K562 (cell line): ENCODE results near the gene SMAD5. TPM values are rescaled to one million over a fixed set of nuclear protein-coding genes. Genes with fewer than 3 reads are reported as not detected.

ENCODE experiments used
- NFXL1 ChIP-seq: fragments of 450-650 bp; formaldehyde crosslinking; IDR thresholded peaks from 2 replicates; pipeline ENCODE4 v1.4.0; 2021; ENCODE audit warnings: mild to moderate bottlenecking
- ZNF79 ChIP-seq: fragments of 250-450 bp; sonication (Bioruptor Pico); IDR thresholded peaks from 2 replicates; pipeline ENCODE4 v1.4.0; 2020; ENCODE audit warnings: low read depth, mild to moderate bottlenecking, moderate library complexity
- polyA plus RNA-seq, 8 experiments: library from polyadenylated mRNA; depleted of rRNA in 4 of 8; stranded (reverse) in 5 of 8; unstranded in 3 of 8; fragments of >200 nt; fragmentation: Nextera tagmentation in 2 of 8; fragmentation: Illumina TruSeq in 1 of 8; extraction: Ambion mirVana in 2 of 8; extraction: Trizol in 1 of 8; gene quantifications; 2 replicates each; pipeline versions ENCODE4 v1.2.1 to v1.2.3, GENCODE V29; 2011 to 2014; ENCODE audit warnings: inconsistent platforms in 1 of 8, missing spikeins in 1 of 8
- total RNA-seq, 7 experiments: library from RNA; depleted of rRNA in 6 of 7; stranded (reverse); fragments of >200 nt in 6 of 7; fragmentation: Illumina TruSeq in 2 of 7; extraction: Trizol in 2 of 7; gene quantifications; 2 replicates each; pipeline versions ENCODE4 v1.2.1 to v1.2.3, GENCODE V29; 2011 to 2021; ENCODE audit warnings: low replicate concordance in 1 of 7
- TF ChIP-seq, protein P1 (sequence below): fragments of 200-600 bp; sonication (generic); IDR thresholded peaks from one replicate; pipeline ENCODE4 v1.6.1; 2012; ENCODE audit warnings: mild to moderate bottlenecking, low read depth, low read length, inconsistent platforms
- TF ChIP-seq, protein P2 (sequence below), 2 experiments: fragments of 450-650 bp; IDR thresholded peaks; 2 replicates each; pipeline ENCODE4 v1.6.1; 2016; ENCODE audit warnings: mild to moderate bottlenecking in 2 of 2, borderline replicate concordance in 1 of 2, low read depth in 1 of 2, moderate library complexity in 1 of 2
- TF ChIP-seq, protein P3 (sequence below), 2 experiments: fragments of 450-650 bp; IDR thresholded peaks; 2 replicates each; pipeline ENCODE4 v1.6.1; 2016

The SMAD5 gene
- total and polyA plus RNA-seq, 9 of the 15 experiments (the other 6 are each of a cell fraction or from before 2014, with no cell fraction given) = 12.4 to 53.9 (median 20.3) TPM

DNA sequence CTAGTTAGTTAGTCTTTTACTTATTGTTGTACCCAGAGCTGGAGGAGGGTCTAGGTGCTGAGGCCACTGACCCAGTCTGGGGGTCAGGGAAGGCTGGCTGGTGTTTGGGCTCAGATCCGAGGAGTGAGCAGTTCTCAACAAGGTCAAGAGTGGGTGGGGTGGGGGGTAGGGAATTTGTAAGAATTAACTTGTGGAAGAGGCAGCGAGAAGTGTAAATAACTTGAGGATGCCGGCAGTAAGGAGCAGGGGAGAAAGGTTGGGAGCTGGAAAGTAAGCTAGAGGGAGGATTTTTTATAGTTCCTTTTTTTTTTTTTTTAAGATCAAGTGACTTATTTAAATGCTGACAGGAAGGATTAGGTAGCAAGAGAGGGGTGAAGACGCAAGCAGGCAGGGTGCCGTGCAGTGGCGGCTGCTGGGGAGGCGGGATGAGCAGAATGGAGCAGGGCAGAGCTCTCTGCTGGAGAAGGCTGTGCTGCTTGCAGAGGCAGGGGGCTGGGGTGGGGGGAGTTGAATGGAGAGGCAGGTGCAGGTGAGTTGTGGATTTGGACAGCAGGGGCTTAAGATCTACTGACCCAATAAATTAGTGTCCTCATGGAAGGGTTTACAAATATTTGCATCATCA, 95.6 kb downstream of the SMAD5 start (continued):
- TF ChIP-seq, protein P1, sequence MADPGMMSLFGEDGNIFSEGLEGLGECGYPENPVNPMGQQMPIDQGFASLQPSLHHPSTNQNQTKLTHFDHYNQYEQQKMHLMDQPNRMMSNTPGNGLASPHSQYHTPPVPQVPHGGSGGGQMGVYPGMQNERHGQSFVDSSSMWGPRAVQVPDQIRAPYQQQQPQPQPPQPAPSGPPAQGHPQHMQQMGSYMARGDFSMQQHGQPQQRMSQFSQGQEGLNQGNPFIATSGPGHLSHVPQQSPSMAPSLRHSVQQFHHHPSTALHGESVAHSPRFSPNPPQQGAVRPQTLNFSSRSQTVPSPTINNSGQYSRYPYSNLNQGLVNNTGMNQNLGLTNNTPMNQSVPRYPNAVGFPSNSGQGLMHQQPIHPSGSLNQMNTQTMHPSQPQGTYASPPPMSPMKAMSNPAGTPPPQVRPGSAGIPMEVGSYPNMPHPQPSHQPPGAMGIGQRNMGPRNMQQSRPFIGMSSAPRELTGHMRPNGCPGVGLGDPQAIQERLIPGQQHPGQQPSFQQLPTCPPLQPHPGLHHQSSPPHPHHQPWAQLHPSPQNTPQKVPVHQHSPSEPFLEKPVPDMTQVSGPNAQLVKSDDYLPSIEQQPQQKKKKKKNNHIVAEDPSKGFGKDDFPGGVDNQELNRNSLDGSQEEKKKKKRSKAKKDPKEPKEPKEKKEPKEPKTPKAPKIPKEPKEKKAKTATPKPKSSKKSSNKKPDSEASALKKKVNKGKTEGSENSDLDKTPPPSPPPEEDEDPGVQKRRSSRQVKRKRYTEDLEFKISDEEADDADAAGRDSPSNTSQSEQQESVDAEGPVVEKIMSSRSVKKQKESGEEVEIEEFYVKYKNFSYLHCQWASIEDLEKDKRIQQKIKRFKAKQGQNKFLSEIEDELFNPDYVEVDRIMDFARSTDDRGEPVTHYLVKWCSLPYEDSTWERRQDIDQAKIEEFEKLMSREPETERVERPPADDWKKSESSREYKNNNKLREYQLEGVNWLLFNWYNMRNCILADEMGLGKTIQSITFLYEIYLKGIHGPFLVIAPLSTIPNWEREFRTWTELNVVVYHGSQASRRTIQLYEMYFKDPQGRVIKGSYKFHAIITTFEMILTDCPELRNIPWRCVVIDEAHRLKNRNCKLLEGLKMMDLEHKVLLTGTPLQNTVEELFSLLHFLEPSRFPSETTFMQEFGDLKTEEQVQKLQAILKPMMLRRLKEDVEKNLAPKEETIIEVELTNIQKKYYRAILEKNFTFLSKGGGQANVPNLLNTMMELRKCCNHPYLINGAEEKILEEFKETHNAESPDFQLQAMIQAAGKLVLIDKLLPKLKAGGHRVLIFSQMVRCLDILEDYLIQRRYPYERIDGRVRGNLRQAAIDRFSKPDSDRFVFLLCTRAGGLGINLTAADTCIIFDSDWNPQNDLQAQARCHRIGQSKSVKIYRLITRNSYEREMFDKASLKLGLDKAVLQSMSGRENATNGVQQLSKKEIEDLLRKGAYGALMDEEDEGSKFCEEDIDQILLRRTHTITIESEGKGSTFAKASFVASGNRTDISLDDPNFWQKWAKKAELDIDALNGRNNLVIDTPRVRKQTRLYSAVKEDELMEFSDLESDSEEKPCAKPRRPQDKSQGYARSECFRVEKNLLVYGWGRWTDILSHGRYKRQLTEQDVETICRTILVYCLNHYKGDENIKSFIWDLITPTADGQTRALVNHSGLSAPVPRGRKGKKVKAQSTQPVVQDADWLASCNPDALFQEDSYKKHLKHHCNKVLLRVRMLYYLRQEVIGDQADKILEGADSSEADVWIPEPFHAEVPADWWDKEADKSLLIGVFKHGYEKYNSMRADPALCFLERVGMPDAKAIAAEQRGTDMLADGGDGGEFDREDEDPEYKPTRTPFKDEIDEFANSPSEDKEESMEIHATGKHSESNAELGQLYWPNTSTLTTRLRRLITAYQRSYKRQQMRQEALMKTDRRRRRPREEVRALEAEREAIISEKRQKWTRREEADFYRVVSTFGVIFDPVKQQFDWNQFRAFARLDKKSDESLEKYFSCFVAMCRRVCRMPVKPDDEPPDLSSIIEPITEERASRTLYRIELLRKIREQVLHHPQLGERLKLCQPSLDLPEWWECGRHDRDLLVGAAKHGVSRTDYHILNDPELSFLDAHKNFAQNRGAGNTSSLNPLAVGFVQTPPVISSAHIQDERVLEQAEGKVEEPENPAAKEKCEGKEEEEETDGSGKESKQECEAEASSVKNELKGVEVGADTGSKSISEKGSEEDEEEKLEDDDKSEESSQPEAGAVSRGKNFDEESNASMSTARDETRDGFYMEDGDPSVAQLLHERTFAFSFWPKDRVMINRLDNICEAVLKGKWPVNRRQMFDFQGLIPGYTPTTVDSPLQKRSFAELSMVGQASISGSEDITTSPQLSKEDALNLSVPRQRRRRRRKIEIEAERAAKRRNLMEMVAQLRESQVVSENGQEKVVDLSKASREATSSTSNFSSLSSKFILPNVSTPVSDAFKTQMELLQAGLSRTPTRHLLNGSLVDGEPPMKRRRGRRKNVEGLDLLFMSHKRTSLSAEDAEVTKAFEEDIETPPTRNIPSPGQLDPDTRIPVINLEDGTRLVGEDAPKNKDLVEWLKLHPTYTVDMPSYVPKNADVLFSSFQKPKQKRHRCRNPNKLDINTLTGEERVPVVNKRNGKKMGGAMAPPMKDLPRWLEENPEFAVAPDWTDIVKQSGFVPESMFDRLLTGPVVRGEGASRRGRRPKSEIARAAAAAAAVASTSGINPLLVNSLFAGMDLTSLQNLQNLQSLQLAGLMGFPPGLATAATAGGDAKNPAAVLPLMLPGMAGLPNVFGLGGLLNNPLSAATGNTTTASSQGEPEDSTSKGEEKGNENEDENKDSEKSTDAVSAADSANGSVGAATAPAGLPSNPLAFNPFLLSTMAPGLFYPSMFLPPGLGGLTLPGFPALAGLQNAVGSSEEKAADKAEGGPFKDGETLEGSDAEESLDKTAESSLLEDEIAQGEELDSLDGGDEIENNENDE = no peak
- no peak for TF ChIP-seq NFXL1
- TF ChIP-seq ZNF79 = no peak
- TF ChIP-seq, protein P2, sequence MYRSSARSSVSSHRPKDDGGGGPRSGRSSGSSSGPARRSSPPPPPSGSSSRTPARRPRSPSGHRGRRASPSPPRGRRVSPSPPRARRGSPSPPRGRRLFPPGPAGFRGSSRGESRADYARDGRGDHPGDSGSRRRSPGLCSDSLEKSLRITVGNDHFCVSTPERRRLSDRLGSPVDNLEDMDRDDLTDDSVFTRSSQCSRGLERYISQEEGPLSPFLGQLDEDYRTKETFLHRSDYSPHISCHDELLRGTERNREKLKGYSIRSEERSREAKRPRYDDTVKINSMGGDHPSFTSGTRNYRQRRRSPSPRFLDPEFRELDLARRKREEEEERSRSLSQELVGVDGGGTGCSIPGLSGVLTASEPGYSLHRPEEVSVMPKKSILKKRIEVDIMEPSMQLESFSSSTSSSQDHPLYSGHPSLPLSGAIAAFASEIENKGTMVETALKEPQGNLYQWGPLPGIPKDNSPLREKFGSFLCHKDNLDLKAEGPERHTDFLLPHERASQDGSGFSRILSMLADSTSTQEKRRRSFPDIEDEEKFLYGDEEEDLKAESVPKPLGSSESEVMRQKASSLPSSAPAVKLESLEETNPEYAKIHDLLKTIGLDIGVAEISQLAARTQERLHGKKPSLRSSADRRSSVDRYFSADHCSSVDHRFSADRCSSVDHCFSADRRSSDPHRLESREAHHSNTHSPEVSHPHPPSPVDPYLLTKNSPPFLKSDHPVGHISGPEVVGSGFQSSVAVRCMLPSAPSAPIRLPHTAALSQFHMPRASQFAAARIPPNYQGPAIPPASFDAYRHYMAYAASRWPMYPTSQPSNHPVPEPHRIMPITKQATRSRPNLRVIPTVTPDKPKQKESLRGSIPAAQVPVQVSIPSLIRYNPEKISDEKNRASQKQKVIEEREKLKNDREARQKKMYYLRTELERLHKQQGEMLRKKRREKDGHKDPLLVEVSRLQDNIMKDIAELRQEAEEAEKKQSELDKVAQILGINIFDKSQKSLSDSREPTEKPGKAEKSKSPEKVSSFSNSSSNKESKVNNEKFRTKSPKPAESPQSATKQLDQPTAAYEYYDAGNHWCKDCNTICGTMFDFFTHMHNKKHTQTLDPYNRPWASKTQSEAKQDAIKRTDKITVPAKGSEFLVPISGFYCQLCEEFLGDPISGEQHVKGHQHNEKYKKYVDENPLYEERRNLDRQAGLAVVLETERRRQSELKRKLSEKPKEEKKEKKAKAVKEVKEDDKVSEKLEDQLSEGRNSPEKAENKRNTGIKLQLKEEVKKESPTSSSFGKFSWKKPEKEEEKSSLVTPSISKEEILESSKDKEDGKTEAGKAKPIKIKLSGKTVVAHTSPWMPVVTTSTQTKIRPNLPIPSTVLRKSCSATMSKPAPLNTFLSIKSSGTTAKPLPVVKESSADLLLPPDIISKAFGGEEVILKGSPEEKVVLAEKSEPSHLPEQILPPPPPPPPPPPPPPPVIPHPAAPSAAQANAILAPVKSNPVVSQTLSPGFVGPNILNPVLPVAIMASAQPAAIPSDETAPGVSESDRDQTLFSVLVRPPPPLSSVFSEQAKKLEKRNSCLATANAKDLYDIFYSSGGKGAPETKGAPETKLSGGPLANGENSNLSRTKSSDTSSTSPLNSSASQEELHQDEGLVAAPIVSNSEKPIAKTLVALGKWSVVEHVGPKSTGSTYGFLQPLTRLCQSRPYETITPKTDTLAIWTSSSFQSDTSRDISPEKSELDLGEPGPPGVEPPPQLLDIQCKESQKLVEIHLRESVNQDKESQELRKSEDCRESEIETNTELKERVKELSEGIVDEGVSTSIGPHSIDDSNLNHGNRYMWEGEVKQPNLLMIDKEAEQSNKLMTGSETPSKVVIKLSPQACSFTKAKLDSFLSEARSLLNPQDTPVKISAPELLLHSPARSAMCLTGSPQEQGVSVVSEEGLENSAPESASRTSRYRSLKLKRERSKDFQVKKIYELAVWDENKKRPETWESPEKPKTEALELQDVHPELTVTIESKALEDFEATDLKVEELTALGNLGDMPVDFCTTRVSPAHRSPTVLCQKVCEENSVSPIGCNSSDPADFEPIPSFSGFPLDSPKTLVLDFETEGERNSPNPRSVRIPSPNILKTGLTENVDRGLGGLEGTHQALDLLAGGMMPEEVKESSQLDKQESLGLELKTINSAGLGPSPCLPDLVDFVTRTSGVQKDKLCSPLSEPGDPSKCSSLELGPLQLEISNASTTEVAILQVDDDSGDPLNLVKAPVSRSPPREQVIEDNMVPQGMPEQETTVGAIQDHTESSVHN (IDR thresholded peaks at IDR 0.05; ENCODE audit: borderline replicate concordance in 1 of 2, low read depth in 1 of 2) = no peak
- TF ChIP-seq, protein P3, sequence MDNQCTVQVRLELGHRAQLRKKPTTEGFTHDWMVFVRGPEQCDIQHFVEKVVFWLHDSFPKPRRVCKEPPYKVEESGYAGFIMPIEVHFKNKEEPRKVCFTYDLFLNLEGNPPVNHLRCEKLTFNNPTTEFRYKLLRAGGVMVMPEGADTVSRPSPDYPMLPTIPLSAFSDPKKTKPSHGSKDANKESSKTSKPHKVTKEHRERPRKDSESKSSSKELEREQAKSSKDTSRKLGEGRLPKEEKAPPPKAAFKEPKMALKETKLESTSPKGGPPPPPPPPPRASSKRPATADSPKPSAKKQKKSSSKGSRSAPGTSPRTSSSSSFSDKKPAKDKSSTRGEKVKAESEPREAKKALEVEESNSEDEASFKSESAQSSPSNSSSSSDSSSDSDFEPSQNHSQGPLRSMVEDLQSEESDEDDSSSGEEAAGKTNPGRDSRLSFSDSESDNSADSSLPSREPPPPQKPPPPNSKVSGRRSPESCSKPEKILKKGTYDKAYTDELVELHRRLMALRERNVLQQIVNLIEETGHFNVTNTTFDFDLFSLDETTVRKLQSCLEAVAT (IDR thresholded peaks at IDR 0.05) = no peak
